Upper lobe of left lung (tissue), 6 donors: Measurements from ENCODE around the gene CDH7. TPM values are rescaled to one million over a fixed set of nuclear protein-coding genes. Genes with fewer than 3 reads are reported as not detected.

Source experiments
- ATAC-seq, 2 donors: fragments of 200-7000 bp; cut with Tn5 transposase; one replicate each; pipeline ENCODE4 v1.9.1; 2022; ENCODE audit warnings: mild to moderate bottlenecking in 2 of 2, moderate library complexity in 2 of 2; ENCODE audit not compliant: low FRiP score in 2 of 2
- DNase-seq, 2 donors: peaks; one replicate each; pipeline ENCODE4 v3.0.0-alpha.2; 2019 to 2020
- H3K27ac ChIP-seq, 4 donors: fragments of 200-600 bp; sonication (generic); one replicate each; pipeline ENCODE4 v1.5.1; 2016 to 2019
- H3K27me3 ChIP-seq, 4 donors: fragments of 200-600 bp; sonication (generic); one replicate each; pipeline ENCODE4 v1.5.1; 2017 to 2019
- H3K36me3 ChIP-seq, 4 donors: fragments of 200-600 bp; sonication (generic); one replicate each; pipeline ENCODE4 v1.5.1; 2016 to 2019
- H3K4me1 ChIP-seq, 4 donors: fragments of 200-600 bp; sonication (generic); one replicate each; pipeline ENCODE4 v1.5.1; 2018 to 2019
- H3K4me3 ChIP-seq, 4 donors: fragments of 200-600 bp; sonication (generic); one replicate each; pipeline ENCODE4 v1.5.1; 2017 to 2019; ENCODE audit warnings: mild to moderate bottlenecking in 2 of 4, moderate library complexity in 1 of 4
- H3K9me3 ChIP-seq, 4 donors: fragments of 200-600 bp; sonication (generic); one replicate each; pipeline ENCODE4 v1.5.1; 2018 to 2019
- CTCF ChIP-seq, 6 experiments: fragments of 450-650 bp in 4 of 6; fragments of 200-600 bp in 2 of 6; sonication (generic) in 2 of 6; IDR thresholded peaks; one replicate each; pipeline ENCODE4 v1.5.1; 2016 to 2019; ENCODE audit warnings: antibody characterized with exemption in 6 of 6
- EP300 ChIP-seq, 4 donors: sonication (generic); formaldehyde crosslinking; IDR thresholded peaks; one replicate each; pipeline ENCODE4 v1.5.1; 2017; ENCODE audit warnings: antibody characterized with exemption in 4 of 4, control low read depth in 2 of 4
- POLR2A ChIP-seq, 4 donors: fragments of 450-650 bp; IDR thresholded peaks; one replicate each; pipeline ENCODE4 v1.5.1; 2016 to 2017; ENCODE audit warnings: antibody characterized with exemption in 4 of 4, mild to moderate bottlenecking in 2 of 4
- POLR2AphosphoS5 ChIP-seq, 2 donors: sonication (generic); formaldehyde crosslinking; IDR thresholded peaks; one replicate each; pipeline ENCODE4 v1.5.1; 2017; ENCODE audit warnings: antibody characterized with exemption in 2 of 2
- WGBS, 2 donors: methylation state at CpG; one replicate each; pipeline ENCODE4 v1.1.5; 2017 to 2018; 5-methylcytosine and 5-hydroxymethylcytosine counted together
- total RNA-seq, 6 donors: library from RNA; depleted of rRNA in 4 of 6; stranded (reverse); fragments of >200 nt in 4 of 6; gene quantifications; one replicate each; pipeline versions ENCODE4 v1.1.0 to v1.2.1, GENCODE V29; 2016 to 2021
- donor health status: DM: no; HTN: no; CAD: no; lungs with moderate emphysema.
- donor health status: DM: no; HTN: yes; CAD: no; lungs with severe emphysema.

CDH7 gene
- total RNA-seq, 6 donors from 2014 or later = 0.13 to 0.20 TPM; not detected in 4

GRCh38 chr18:65721619-65722018 is 29.2 kb upstream of the CDH7 start:
- no peaks in the 10 kb centered on the region for H3K4me1 ChIP-seq
- 36% methylated on average over 3 of the region's 3 CpGs for WGBS, 2 donors
- no peak overlapping the region for H3K27ac ChIP-seq
- no peak overlapping the region for H3K4me3 ChIP-seq
- no peaks in the 10 kb centered on the region for H3K9me3 ChIP-seq
- TF ChIP-seq POLR2A (IDR thresholded peaks at IDR 0.05) (no peak), EP300 (IDR thresholded peaks at IDR 0.05) (no peak), POLR2AphosphoS5 (IDR thresholded peaks at IDR 0.05) (no peak), CTCF (IDR thresholded peaks at IDR 0.05) (no peak)
- no peaks in the 10 kb centered on the region for H3K27me3 ChIP-seq
- DNase-seq (no peak), ATAC-seq (no peak)
- no peaks in the 10 kb centered on the region for H3K36me3 ChIP-seq

- 19 to 24% methylated on average over 9 of the region's 9 CpGs for WGBS, 2 donors
- H3K4me3 ChIP-seq = no peak overlapping the region
- no peak for ATAC-seq
- H3K27ac ChIP-seq = no peak overlapping the region
- no peaks in the 10 kb centered on the region for H3K36me3 ChIP-seq
- no peaks in the 10 kb centered on the region for H3K27me3 ChIP-seq
- no peak for TF ChIP-seq EP300 (IDR thresholded peaks at IDR 0.05)
- TF ChIP-seq CTCF (IDR thresholded peaks at IDR 0.05) = peak in 2 of 6 experiments; percentile 9 to 27
- TF ChIP-seq POLR2A (IDR thresholded peaks at IDR 0.05) = no peak
- no peaks in the 10 kb centered on the region for H3K4me1 ChIP-seq
- no peaks in the 10 kb centered on the region for H3K9me3 ChIP-seq
- DNase-seq = no peak
These were observed 25.4 kb upstream of the CDH7 start for GRCh38 chr18:65725251-65726050.

- no peak for TF ChIP-seq POLR2A (IDR thresholded peaks at IDR 0.05)
- TF ChIP-seq CTCF (IDR thresholded peaks at IDR 0.05) = no peak
- no peak for TF ChIP-seq POLR2AphosphoS5 (IDR thresholded peaks at IDR 0.05)
- TF ChIP-seq EP300 (IDR thresholded peaks at IDR 0.05) = no peak
- H3K27ac ChIP-seq = no peak overlapping the region
- no peak overlapping the region for H3K4me3 ChIP-seq
- no peak for DNase-seq
- no peaks in the 10 kb centered on the region for H3K36me3 ChIP-seq
- no peaks in the 10 kb centered on the region for H3K27me3 ChIP-seq
- 85 to 88% methylated on average over 3 of the region's 3 CpGs for WGBS, 2 donors
- no peaks in the 10 kb centered on the region for H3K9me3 ChIP-seq
- no peak for ATAC-seq
- H3K4me1 ChIP-seq = no peaks in the 10 kb centered on the region
These were observed 15.7 kb upstream of the CDH7 start for GRCh38 chr18:65735155-65735554.

GRCh38 chr18:65737471-65737955 is 13.3 kb upstream of the CDH7 start:
- 50% methylated on average over 2 of the region's 2 CpGs for WGBS, 2 donors

More at GRCh38 chr18:65737471-65737955, 13.3 kb upstream of the CDH7 start:
- Histone ChIP-seq H3K27ac (no peak overlapping the region), H3K4me3 (no peak overlapping the region), H3K9me3 (no peaks in the 10 kb centered on the region), H3K4me1 (no peaks in the 10 kb centered on the region), H3K36me3 (no peaks in the 10 kb centered on the region), H3K27me3 (no peaks in the 10 kb centered on the region)
- DNase-seq (no peak), ATAC-seq (no peak)
- no peak for TF ChIP-seq EP300 (IDR thresholded peaks at IDR 0.05)
- TF ChIP-seq POLR2A (IDR thresholded peaks at IDR 0.05) = no peak
- TF ChIP-seq POLR2AphosphoS5 (IDR thresholded peaks at IDR 0.05) = no peak
- no peak for TF ChIP-seq CTCF (IDR thresholded peaks at IDR 0.05)
